AG09309 (cell line): Measurements from ENCODE around the gene COQ10B.

ENCODE experiments used
- DNase-seq: peaks from one replicate; pipeline ENCODE4 v3.0.0-alpha.2; 2010; ENCODE audit warnings: low read depth
- H3K4me3 ChIP-seq: 2 replicates; pipeline ENCODE4 v1.5.1; 2011; ENCODE audit warnings: mild to moderate bottlenecking, low read depth, low read length, moderate library complexity; ENCODE audit not compliant: control insufficient read depth
- CTCF ChIP-seq: IDR thresholded peaks from 2 replicates; pipeline ENCODE4 v1.5.1; 2011; ENCODE audit warnings: mild to moderate bottlenecking, low read depth, low read length, inconsistent platforms; ENCODE audit not compliant: insufficient read depth, control insufficient read depth; ENCODE audit errors: missing control alignments

COQ10B gene

GRCh38 chr2:197453123-197453913 is at the start of gene COQ10B:
COQ10B (plus strand) TSS chr2:197453552; CDS start chr2:197453561, 9 bp downstream.
- peak; percentile 26 for TF ChIP-seq CTCF
- H3K4me3 ChIP-seq, result peak within 1 kb of the TSS; percentile 92
- peak; percentile 99 for DNase-seq

- no peak for DNase-seq
- no peak for TF ChIP-seq CTCF
- no peak overlapping the region for H3K4me3 ChIP-seq
Measured at GRCh38 chr2:197405582-197405981, 47.8 kb upstream of the COQ10B start.

GRCh38 chr2:197414039-197414438 is 39.3 kb upstream of the COQ10B start:
- no peak for DNase-seq
- H3K4me3 ChIP-seq, result no peak overlapping the region
- TF ChIP-seq CTCF, result no peak

GRCh38 chr2:197414515-197414914 is 38.8 kb upstream of the COQ10B start:
- H3K4me3 ChIP-seq, result no peak overlapping the region
- no peak for DNase-seq
- TF ChIP-seq CTCF, result no peak

- TF ChIP-seq CTCF, result no peak
- H3K4me3 ChIP-seq, result no peak overlapping the region
- no peak for DNase-seq
Measured at GRCh38 chr2:197416268-197416667, 37.1 kb upstream of the COQ10B start.

- no peak for TF ChIP-seq CTCF
- H3K4me3 ChIP-seq, result no peak overlapping the region
- no peak for DNase-seq
Measured at GRCh38 chr2:197419438-197419837, 33.9 kb upstream of the COQ10B start.
